GM12878 (cell line): ENCODE results near the gene FAF1. TPM values are rescaled to one million over a fixed set of nuclear protein-coding genes. Genes with fewer than 3 reads are reported as not detected.

Experiments used
- ATAC-seq: fragments of 200-7000 bp; cut with Tn5 transposase; 3 replicates; pipeline ENCODE4 v1.9.1; 2020; ENCODE audit warnings: mild to moderate bottlenecking, moderate library complexity
- BruUV-seq: library from RNA; stranded (reverse); fragments of 400-500 nt; replicated peaks from 2 replicates; lab custom pipeline; 2021; lab: Mats Ljungman, UMichigan
- CTCF ChIA-PET: fragments of 300-600 bp; sonication (Branson Sonifier 250); formaldehyde crosslinking; extraction: SDS; loops from one replicate; lab custom pipeline; 2021; ENCODE audit warnings: inconsistent platforms; lab: Yijun Ruan, JAX
- POLR2A ChIA-PET: fragments of 350-600 bp; formaldehyde crosslinking; extraction: SDS; loops from one replicate; lab custom pipeline; 2021; ENCODE audit warnings: inconsistent platforms; lab: Charles Lee
- RAD21 ChIA-PET: fragments of 300-600 bp; sonication (Branson Sonifier 250); formaldehyde crosslinking; loops from one replicate; lab custom pipeline; 2023; ENCODE audit warnings: antibody characterized with exemption; ENCODE audit not compliant: unreplicated experiment; lab: Charles Lee
- SMC1A ChIA-PET: fragments of 300-600 bp; sonication (Branson Sonifier 250); formaldehyde crosslinking; loops from one replicate; lab custom pipeline; 2023; ENCODE audit not compliant: unreplicated experiment, uncharacterized antibody; lab: Charles Lee
- DNase-seq: peaks from one replicate; pipeline ENCODE4 v3.0.0-alpha.2; 2011; ENCODE audit warnings: low read depth, low spot score
- FAIRE-seq: peaks from 3 replicates; lab custom pipeline; 2011; peaks lifted over from hg19 to GRCh38; lab: Jason Lieb, UNC
- H2AFZ ChIP-seq: 2 replicates; pipeline ENCODE4 v1.6.0; 2011; ENCODE audit warnings: low read depth, low read length, control low read depth; ENCODE audit not compliant: control insufficient read depth
- H3K27ac ChIP-seq: 2 replicates; pipeline ENCODE4 v1.5.1; 2011; ENCODE audit warnings: control low read depth; ENCODE audit not compliant: control insufficient read depth, insufficient read depth
- H3K27me3 ChIP-seq, 2 experiments: replicated peaks in 1 of 2; 2 replicates each; pipeline versions ENCODE4 v1.6.0 to v1.6.1; 2011; ENCODE audit warnings: low read length in 1 of 2; ENCODE audit not compliant: control insufficient read depth in 2 of 2, insufficient read depth in 2 of 2
- H3K36me3 ChIP-seq, 2 experiments: 2 replicates each; pipeline ENCODE4 v1.5.1; 2011; ENCODE audit warnings: low read length in 1 of 2; ENCODE audit not compliant: control insufficient read depth in 2 of 2, insufficient read depth in 2 of 2
- H3K4me1 ChIP-seq: 2 replicates; pipeline ENCODE4 v1.6.1; 2011; ENCODE audit warnings: mild to moderate bottlenecking, low read length, moderate library complexity, mixed read lengths; ENCODE audit not compliant: control insufficient read depth, insufficient read depth
- H3K4me2 ChIP-seq: 2 replicates; pipeline ENCODE4 v1.6.0; 2011; ENCODE audit warnings: control low read depth; ENCODE audit not compliant: control insufficient read depth, insufficient read depth
- H3K4me3 ChIP-seq: fragments of 200-600 bp; sonication (generic); 2 replicates; pipeline ENCODE4 v1.5.1; 2016
- H3K79me2 ChIP-seq: 2 replicates; pipeline ENCODE4 v1.6.0; 2011; ENCODE audit warnings: low read length; ENCODE audit not compliant: control insufficient read depth, insufficient read depth
- H3K9ac ChIP-seq: 2 replicates; pipeline ENCODE4 v1.8.0; 2011; ENCODE audit warnings: low read length, control low read depth, mixed read lengths; ENCODE audit not compliant: control insufficient read depth, insufficient read depth
- H3K9me3 ChIP-seq: replicated peaks from 3 replicates; pipeline ENCODE4 v1.5.1; 2011; ENCODE audit warnings: mild to moderate bottlenecking, low read length; ENCODE audit not compliant: control insufficient read depth, insufficient read depth
- H4K20me1 ChIP-seq: 2 replicates; pipeline ENCODE4 v1.6.0; 2011; ENCODE audit not compliant: control insufficient read depth, insufficient read depth
- ASH2L ChIP-seq: fragments of 300-600, 200-600 bp; sonication (generic); IDR thresholded peaks from 2 replicates; pipeline ENCODE4 v1.6.1; 2017; ENCODE audit warnings: low read depth, mild to moderate bottlenecking, borderline replicate concordance
- CBX5 ChIP-seq: sonication (generic); IDR thresholded peaks from 2 replicates; pipeline ENCODE4 v1.6.1; 2016; ENCODE audit warnings: low read depth, moderate library complexity, mild to moderate bottlenecking, inconsistent platforms
- HDAC6 ChIP-seq: fragments of 200-600 bp; sonication (generic); IDR thresholded peaks from one replicate; pipeline ENCODE4 v1.8.0; 2017; ENCODE audit warnings: antibody characterized with exemption; ENCODE audit not compliant: unreplicated experiment
- NFYB ChIP-seq: IDR thresholded peaks from 2 replicates; pipeline ENCODE4 v1.6.1; 2011; ENCODE audit warnings: low read depth, mild to moderate bottlenecking, low read length, improper control_type of control experiment, moderate library complexity; ENCODE audit not compliant: insufficient read depth
- NR2C2 ChIP-seq: IDR thresholded peaks from 2 replicates; pipeline ENCODE4 v1.6.1; 2011; ENCODE audit warnings: borderline replicate concordance, low read depth; ENCODE audit not compliant: control insufficient read depth, insufficient read length
- POLR2AphosphoS5 ChIP-seq: IDR thresholded peaks from 2 replicates; pipeline ENCODE4 v1.6.1; 2011; ENCODE audit warnings: mild to moderate bottlenecking, low read length, inconsistent platforms
- SMC3 ChIP-seq: IDR thresholded peaks from 2 replicates; pipeline ENCODE4 v1.6.1; 2011; ENCODE audit warnings: low read length, improper control_type of control experiment, borderline replicate concordance
- SP1 ChIP-seq: IDR thresholded peaks from one replicate; pipeline ENCODE4 v1.6.1; 2011; ENCODE audit warnings: low read depth, low read length
- ZNF687 ChIP-seq: fragments of 450-650 bp; IDR thresholded peaks from 2 replicates; pipeline ENCODE4 v1.6.1; 2017; ENCODE audit warnings: mild to moderate bottlenecking, moderate library complexity
- WGBS: methylation state at CpG from one replicate; pipeline ENCODE4 v1.1.6; 2016; ENCODE audit warnings: low lambda C conversion rate; ENCODE audit not compliant: insufficient replicate concordance, insufficient coverage; ENCODE audit errors: missing lambda C conversion rate; 5-methylcytosine and 5-hydroxymethylcytosine counted together
- in situ Hi-C: fragments of 300-500 bp; cut with MboI; formaldehyde crosslinking; loops from 9 replicates; pipeline ENCODE4 v1.14.3; 2018; ENCODE audit warnings: mixed read lengths
- intact Hi-C: fragments of 100-400 bp; cut with micrococcal nuclease; formaldehyde crosslinking; loops from one replicate; pipeline ENCODE4 v1.14.2; 2022; ENCODE audit not compliant: unreplicated experiment
- polyA plus RNA-seq, 11 experiments: library from polyadenylated mRNA; depleted of rRNA in 4 of 11; unstranded in 6 of 11; stranded (reverse) in 5 of 11; fragments of >200 nt; fragmentation: Nextera tagmentation in 4 of 11; fragmentation: Illumina TruSeq in 1 of 11; extraction: Ambion mirVana in 4 of 11; extraction: Trizol in 1 of 11; gene quantifications; 1 replicate in 1 of 11; 2 replicates in 10 of 11; pipeline versions ENCODE4 v1.2.1 to v1.2.3, GENCODE V29; 2011 to 2016; ENCODE audit warnings: inconsistent platforms in 2 of 11, missing spikeins in 2 of 11, low read depth in 1 of 11
- total RNA-seq, 4 experiments: library from RNA; depleted of rRNA in 3 of 4; stranded (reverse); fragments of >200 nt in 3 of 4; fragmentation: Illumina TruSeq in 1 of 4; extraction: Trizol in 1 of 4; gene quantifications; 2 replicates each; pipeline versions ENCODE4 v1.2.1 to v1.2.3, GENCODE V29; 2013 to 2021

Gene FAF1
- total and polyA plus RNA-seq, 10 of the 15 experiments (the other 5 are each of a cell fraction or from before 2014, with no cell fraction given): 8.6 to 54.5 (median 23.7) TPM

- in situ Hi-C loops: no loop called here
- BruUV-seq: no TSS peak
- intact Hi-C loops: no loop called here
- Histone ChIP-seq H3K4me3 (no peak overlapping the region), H3K36me3 (no peaks in the 10 kb centered on the region; a peak in 1 of 4 replicates), H3K27me3 (no peaks in the 10 kb centered on the region), H3K9me3 (no peaks in the 10 kb centered on the region), H2AFZ (no peak overlapping the region), H3K9ac (no peak overlapping the region), H3K79me2 (no peaks in the 10 kb centered on the region), H4K20me1 (no peaks in the 10 kb centered on the region), H3K4me2 (no peak overlapping the region), H3K27ac (no peak overlapping the region), H3K4me1 (no peaks in the 10 kb centered on the region)
- no peak for TF ChIP-seq ZNF687
- no peak for TF ChIP-seq NFYB
- no peak for TF ChIP-seq CBX5
- TF ChIP-seq SMC3: no peak
- no peak for TF ChIP-seq POLR2AphosphoS5
- no peak for TF ChIP-seq NR2C2
- no peak for TF ChIP-seq ASH2L
- no peak for TF ChIP-seq HDAC6
- no peak for TF ChIP-seq SP1
- POLR2A ChIA-PET: no interaction called here
- DNase-seq (no peak), ATAC-seq (no peak), FAIRE-seq (peak; percentile 13)
- WGBS: 100% methylated on average over 2 of the region's 2 CpGs
- RAD21 ChIA-PET: no interaction called here
- CTCF ChIA-PET: interaction anchor here (1.2 to 1.4 kb wide), 2 partner anchors 10 to 17 kb away, joined by 3 to 5 read pairs; no protein-coding TSS in a partner anchor
- SMC1A ChIA-PET: no interaction called here
These were observed 406.1 kb downstream of the FAF1 start for GRCh38 chr1:50553921-50554320.
